Esophagus (tissue), 2 donors: ENCODE results near the gene PIGH. TPM values are rescaled to one million over a fixed set of nuclear protein-coding genes. Genes with fewer than 3 reads are reported as not detected.
A peak's percentile ranks its signal among the peaks of the same experiment; 100 is the strongest.
"Not testable (repeated sequence)": the region's sequence is repeated elsewhere in the genome, so short reads cannot be mapped to it uniquely, and the experiment has no call there.

Experiments used
- H3K27ac ChIP-seq, 2 donors: one replicate each; pipeline ENCODE4 v1.5.1; 2013; ENCODE audit warnings: low read depth in 2 of 2, mild to moderate bottlenecking in 2 of 2, inconsistent platforms in 1 of 2, low read length in 1 of 2, moderate library complexity in 1 of 2
- H3K27me3 ChIP-seq, 2 donors: one replicate each; pipeline ENCODE4 v1.6.1; 2013; ENCODE audit warnings: low read length in 2 of 2, control low read depth in 1 of 2, mild to moderate bottlenecking in 1 of 2; ENCODE audit not compliant: insufficient read depth in 2 of 2, control insufficient read depth in 1 of 2
- H3K36me3 ChIP-seq, 2 donors: one replicate each; pipeline ENCODE4 v1.6.1; 2013; ENCODE audit warnings: low read length in 1 of 2; ENCODE audit not compliant: control insufficient read depth in 2 of 2, insufficient read depth in 2 of 2
- H3K4me1 ChIP-seq, 2 donors: one replicate each; pipeline ENCODE4 v1.6.1; 2013; ENCODE audit warnings: low read length in 1 of 2; ENCODE audit not compliant: control insufficient read depth in 2 of 2, insufficient read depth in 2 of 2
- H3K4me3 ChIP-seq, 2 donors: one replicate each; pipeline ENCODE4 v1.5.1; 2013; ENCODE audit warnings: low read length in 2 of 2, mild to moderate bottlenecking in 2 of 2, low read depth in 1 of 2, moderate library complexity in 1 of 2
- H3K9me3 ChIP-seq, 2 donors: one replicate each; pipeline ENCODE4 v1.6.1; 2013; ENCODE audit warnings: mild to moderate bottlenecking in 2 of 2, low read depth in 1 of 2, low read length in 1 of 2, moderate library complexity in 1 of 2; ENCODE audit not compliant: control insufficient read depth in 2 of 2, insufficient read depth in 1 of 2
- WGBS, 2 donors: extraction: QIAGEN DNeasy Blood & Tissue Kit; methylation state at CpG; one replicate each; pipeline ENCODE4 v1.1.7; 2013; 5-methylcytosine and 5-hydroxymethylcytosine counted together
- polyA plus RNA-seq, 2 donors: library from polyadenylated mRNA; stranded (reverse); fragments of 200-250 nt; gene quantifications; one replicate each; pipeline ENCODE4 v1.2.3, GENCODE V29; 2013
- donor health status: healthy with polysubstance abuse.
- donor health status: Bipolar disorder and iron deficiency.

The PIGH gene
- polyA plus RNA-seq, 2 donors = 16.3 to 17.0 TPM

DNA sequence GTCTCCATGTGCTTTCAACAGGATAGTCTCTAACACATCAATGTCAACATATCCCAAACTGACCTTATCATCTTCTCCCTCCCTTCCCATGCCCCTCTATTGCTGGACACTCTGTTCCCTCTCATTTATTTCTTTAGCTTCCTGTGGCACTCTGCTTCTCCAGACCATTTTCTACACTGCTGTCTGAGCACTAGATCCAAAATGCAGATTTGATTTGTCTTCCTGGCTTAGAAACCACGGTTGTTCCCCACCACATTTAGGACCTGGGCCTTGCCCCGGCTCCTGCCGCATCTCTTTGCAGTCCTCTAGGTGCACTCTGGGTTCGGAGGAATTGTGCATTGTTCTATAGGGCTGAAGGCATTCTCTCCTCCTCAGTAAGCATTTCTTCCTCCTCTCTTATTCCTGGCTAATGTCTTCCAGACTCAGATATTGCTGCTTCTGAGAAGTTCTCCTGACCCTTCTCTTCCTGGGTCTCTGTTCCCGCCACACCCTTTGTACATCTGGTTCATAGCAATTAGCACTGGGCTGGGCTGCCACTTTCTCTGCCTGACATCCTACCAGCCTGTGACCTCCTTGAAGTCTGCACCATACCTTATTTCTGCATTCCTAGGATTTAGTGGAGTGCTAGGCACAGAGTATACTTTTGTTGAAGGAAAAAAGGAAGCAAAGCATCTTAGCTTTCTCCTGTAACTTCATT, 33.5 kb upstream of the PIGH start:
- 88 to 93% methylated on average over 5 of the region's 5 CpGs for WGBS, 2 donors

GRCh38 chr14:67630938-67631337, 30.9 kb upstream of the PIGH start:
- H3K36me3 ChIP-seq = no peaks in the 10 kb centered on the region
- H3K27ac ChIP-seq = no peak overlapping the region
- H3K9me3 ChIP-seq = no peaks in the 10 kb centered on the region
- no peaks in the 10 kb centered on the region for H3K27me3 ChIP-seq
- no peak overlapping the region for H3K4me3 ChIP-seq
- no peaks in the 10 kb centered on the region for H3K4me1 ChIP-seq
- 82 to 84% methylated on average over 5 of the region's 5 CpGs for WGBS, 2 donors

More for the DNA sequence above, 33.5 kb upstream of the PIGH start:
- Histone ChIP-seq H3K36me3 (no peaks in the 10 kb centered on the region), H3K4me1 (no peaks in the 10 kb centered on the region), H3K27ac (no peak overlapping the region), H3K27me3 (no peaks in the 10 kb centered on the region), H3K4me3 (no peak overlapping the region), H3K9me3 (no peaks in the 10 kb centered on the region)

GRCh38 chr14:67630186-67630585, 30.1 kb upstream of the PIGH start:
- no peaks in the 10 kb centered on the region for H3K9me3 ChIP-seq
- H3K4me1 ChIP-seq = no peaks in the 10 kb centered on the region
- H3K27me3 ChIP-seq = no peaks in the 10 kb centered on the region
- WGBS, 2 donors = 92 to 94% methylated on average over 4 of the region's 4 CpGs
- no peaks in the 10 kb centered on the region for H3K36me3 ChIP-seq
- no peak overlapping the region for H3K27ac ChIP-seq
- H3K4me3 ChIP-seq = no peak overlapping the region

DNA sequence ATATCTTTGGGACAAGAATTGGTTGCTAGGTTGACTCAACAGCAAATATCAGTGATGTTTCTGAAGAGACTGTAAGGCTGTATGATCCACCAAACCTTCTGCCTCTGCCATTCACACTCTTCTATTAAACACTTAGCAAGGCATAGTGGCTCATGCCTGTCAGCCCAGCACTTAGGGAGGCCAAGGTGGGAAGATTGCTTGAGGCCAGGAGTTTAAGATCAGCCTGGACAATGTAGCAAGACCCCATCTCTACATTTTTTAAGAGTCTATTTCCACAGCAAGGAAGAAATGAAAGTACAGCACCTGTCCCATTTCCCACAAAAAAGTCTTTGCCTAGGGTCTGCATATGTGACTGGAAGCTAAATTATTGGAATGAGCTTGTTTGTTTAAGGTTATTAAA, 27.5 kb upstream of the PIGH start:
- Histone ChIP-seq H3K4me3 (no peak overlapping the region), H3K4me1 (no peaks in the 10 kb centered on the region), H3K36me3 (no peaks in the 10 kb centered on the region), H3K27ac (no peak overlapping the region), H3K9me3 (no peaks in the 10 kb centered on the region), H3K27me3 (no peaks in the 10 kb centered on the region)

GRCh38 chr14:67626131-67626530, 26.1 kb upstream of the PIGH start:
- not testable (repeated sequence) for H3K9me3 ChIP-seq, H3K4me1 ChIP-seq, H3K27ac ChIP-seq, H3K36me3 ChIP-seq, H3K27me3 ChIP-seq, H3K4me3 ChIP-seq
- WGBS, 2 donors = 85 to 91% methylated on average over 1 of the region's 1 CpG

GRCh38 chr14:67623114-67623513, 23.0 kb upstream of the PIGH start:
- Histone ChIP-seq H3K36me3 (no peaks in the 10 kb centered on the region), H3K4me1 (peaks cover 0 to 2% of the 10 kb centered on the region in 2 donors), H3K4me3 (no peak overlapping the region), H3K9me3 (no peaks in the 10 kb centered on the region), H3K27ac (peak overlapping the region in 1 of 2 donors; percentile 4), H3K27me3 (no peaks in the 10 kb centered on the region)
- WGBS, 2 donors = 22 to 43% methylated on average over 2 of the region's 2 CpGs

DNA sequence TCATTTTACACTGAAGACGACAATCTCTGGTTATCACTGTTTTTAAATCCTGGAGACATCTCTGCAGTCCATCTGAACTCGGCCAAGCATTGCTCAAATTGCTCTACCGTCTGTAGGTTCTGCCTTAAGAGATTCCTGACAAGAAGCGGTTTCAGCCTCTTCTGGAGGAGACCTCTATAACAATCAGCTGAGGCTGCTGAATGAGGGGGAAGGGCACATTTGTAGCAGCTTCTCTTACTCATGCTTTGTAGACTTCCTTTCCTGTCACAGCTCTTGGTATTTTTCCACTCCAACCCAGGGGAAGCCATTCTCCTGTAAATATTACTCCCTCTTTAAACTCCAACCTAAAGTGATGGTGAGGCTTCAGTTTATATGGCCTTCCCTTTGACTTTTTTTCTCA, 22.6 kb upstream of the PIGH start:
- H3K4me1 ChIP-seq = peaks cover 0 to 2% of the 10 kb centered on the region in 2 donors
- H3K27me3 ChIP-seq = no peaks in the 10 kb centered on the region
- no peak overlapping the region for H3K4me3 ChIP-seq
- WGBS, 2 donors = 64 to 77% methylated on average over 4 of the region's 4 CpGs
- H3K36me3 ChIP-seq = no peaks in the 10 kb centered on the region
- H3K27ac ChIP-seq = peak overlapping the region; percentile 4 to 22
- H3K9me3 ChIP-seq = no peaks in the 10 kb centered on the region

DNA sequence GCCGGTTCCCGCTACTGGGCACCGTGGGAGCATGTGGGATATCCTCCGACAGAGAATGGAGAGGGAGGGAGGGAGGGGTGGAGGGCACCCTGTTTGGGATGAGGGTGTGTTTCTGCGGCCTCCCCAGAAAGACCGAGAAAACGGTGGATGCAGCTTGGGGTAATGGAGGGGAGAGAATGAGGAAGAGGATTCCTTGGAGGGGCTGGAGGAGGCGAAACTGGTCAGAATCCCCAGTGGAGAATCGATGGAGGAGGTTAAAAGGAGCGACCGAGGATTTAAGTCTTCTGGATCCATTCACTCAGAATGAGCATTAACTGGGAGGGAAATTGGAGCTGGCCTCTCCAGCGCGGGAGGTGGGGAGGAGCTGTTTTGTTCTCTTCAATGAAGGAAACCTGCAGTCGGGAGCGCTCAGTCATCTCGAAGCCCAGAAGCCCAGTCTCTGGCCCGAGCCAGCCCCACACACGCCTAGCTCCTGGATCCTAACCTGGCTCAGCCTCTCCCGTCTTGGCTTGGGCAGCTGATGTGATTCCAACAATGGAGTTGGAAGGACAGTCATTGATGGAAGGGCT, 20.2 kb upstream of the PIGH start:
- WGBS, 2 donors = 5% methylated on average over 19 of the region's 19 CpGs
- Histone ChIP-seq H3K4me1 (peaks cover 0 to 2% of the 10 kb centered on the region in 2 donors), H3K27me3 (no peaks in the 10 kb centered on the region), H3K4me3 (peak overlapping the region; percentile 64 to 72), H3K27ac (peak overlapping the region; percentile 40 to 88), H3K36me3 (no peaks in the 10 kb centered on the region), H3K9me3 (no peaks in the 10 kb centered on the region)

DNA sequence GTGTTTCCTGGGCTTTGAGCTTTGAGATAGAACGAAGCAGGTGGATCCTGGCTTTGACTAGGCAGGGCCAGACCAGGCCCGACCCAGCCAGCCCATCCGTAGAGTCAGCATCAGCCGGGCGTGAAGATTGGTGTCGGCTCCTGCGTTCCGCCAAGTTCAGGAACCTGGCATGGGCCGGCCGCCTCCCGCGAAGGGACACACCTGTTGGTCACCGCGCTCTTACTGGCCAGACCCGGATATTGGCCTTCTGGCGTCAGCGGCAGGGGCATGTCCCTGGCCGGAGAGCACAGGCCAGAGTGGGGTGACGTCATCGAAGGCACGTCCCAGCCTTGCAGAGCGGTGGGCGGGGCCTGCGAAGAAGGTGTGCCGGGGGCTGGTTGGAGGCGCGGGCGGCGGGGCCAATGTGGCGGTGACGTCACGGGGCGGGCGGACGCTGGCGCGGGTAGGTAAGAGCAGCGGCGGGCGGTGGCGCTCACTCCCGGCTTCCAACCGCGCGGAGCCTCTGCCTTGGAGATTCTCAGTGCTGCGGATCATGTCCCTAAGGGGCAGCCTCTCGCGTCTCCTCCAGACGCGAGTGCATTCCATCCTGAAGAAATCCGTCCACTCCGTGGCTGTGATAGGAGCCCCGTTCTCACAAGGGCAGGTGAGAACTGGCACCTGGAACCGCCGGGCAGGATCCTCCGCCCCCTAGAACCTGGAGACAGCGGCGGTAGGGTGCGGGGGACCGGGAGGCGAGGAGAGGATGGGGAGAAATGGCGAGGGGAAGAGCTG, 19.6 kb upstream of the PIGH start, which contains the start of gene ARG2:
Gene ARG2, plus strand, starts transcription at position 475 of the 771 bp plus-strand sequence. Its CDS starts 58 bp downstream, at position 533.
- Histone ChIP-seq H3K9me3 (no peaks in the 10 kb centered on the region), H3K4me1 (peaks cover 0 to 2% of the 10 kb centered on the region in 2 donors), H3K4me3 (peak within 1 kb of the TSS; percentile 64 to 72), H3K27me3 (no peaks in the 10 kb centered on the region), H3K36me3 (no peaks in the 10 kb centered on the region), H3K27ac (peak within 1 kb of the TSS; percentile 79 to 88)
- WGBS, 2 donors = 0 to 1% methylated on average over 61 to 62 of the region's 62 CpGs
